Stomach (tissue), 4 donors: ENCODE measurements around the gene ITPR2.

Experiments
- POLR2A ChIP-seq, 4 donors: fragments of 450-650 bp; IDR thresholded peaks; one replicate each; pipeline ENCODE4 v1.6.1; 2016; ENCODE audit warnings: antibody characterized with exemption in 4 of 4, control low read depth in 2 of 4, mild to moderate bottlenecking in 1 of 4, moderate library complexity in 1 of 4
- TF ChIP-seq, protein P1 (sequence below), 7 experiments: fragments of 450-650 bp in 4 of 7; fragments of 200-600 bp in 3 of 7; sonication (generic) in 3 of 7; IDR thresholded peaks; one replicate each; pipeline ENCODE4 v1.5.1; 2016 to 2019; ENCODE audit warnings: antibody characterized with exemption in 7 of 7, control low read depth in 2 of 7, mild to moderate bottlenecking in 1 of 7

DNA sequence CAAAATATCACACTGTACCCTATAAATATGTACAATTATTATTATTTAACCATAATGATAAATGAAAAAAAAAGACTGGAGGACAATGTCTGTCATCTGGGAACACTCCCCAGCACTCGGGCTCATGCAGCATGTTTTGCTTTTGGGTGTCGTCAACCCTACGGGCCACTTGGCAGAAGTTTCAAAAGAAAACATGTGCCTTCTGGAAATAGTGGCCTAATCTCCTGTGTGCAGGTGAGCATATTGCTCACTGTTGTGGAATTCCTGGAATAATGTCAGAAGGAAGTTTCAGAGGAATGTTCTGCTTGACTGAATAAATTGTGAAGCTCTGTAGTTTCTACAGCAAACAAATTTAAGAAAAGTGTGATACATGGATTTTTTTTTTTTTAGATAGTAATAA, 339.3 kb downstream of the ITPR2 start:
- TF ChIP-seq POLR2A (IDR thresholded peaks at IDR 0.05), result no peak
- TF ChIP-seq, protein P1, sequence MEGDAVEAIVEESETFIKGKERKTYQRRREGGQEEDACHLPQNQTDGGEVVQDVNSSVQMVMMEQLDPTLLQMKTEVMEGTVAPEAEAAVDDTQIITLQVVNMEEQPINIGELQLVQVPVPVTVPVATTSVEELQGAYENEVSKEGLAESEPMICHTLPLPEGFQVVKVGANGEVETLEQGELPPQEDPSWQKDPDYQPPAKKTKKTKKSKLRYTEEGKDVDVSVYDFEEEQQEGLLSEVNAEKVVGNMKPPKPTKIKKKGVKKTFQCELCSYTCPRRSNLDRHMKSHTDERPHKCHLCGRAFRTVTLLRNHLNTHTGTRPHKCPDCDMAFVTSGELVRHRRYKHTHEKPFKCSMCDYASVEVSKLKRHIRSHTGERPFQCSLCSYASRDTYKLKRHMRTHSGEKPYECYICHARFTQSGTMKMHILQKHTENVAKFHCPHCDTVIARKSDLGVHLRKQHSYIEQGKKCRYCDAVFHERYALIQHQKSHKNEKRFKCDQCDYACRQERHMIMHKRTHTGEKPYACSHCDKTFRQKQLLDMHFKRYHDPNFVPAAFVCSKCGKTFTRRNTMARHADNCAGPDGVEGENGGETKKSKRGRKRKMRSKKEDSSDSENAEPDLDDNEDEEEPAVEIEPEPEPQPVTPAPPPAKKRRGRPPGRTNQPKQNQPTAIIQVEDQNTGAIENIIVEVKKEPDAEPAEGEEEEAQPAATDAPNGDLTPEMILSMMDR (IDR thresholded peaks at IDR 0.05), result no peak
